HG03521 (cell line): ENCODE measurements around the gene HOXB5.

Experiments
- ATAC-seq: cut with Tn5 transposase; IDR thresholded peaks from one replicate; pipeline ENCODE4 v1.9.1; 2021; ENCODE audit warnings: mild to moderate bottlenecking, moderate library complexity; ENCODE audit not compliant: unreplicated experiment

HOXB5 gene

GRCh38 chr17:48592057-48592514 lies 1.5 kb downstream of the HOXB5 start:
- no peak for ATAC-seq

GRCh38 chr17:48591255-48592056 lies 2.1 kb downstream of the HOXB5 start:
- ATAC-seq: no peak

DNA sequence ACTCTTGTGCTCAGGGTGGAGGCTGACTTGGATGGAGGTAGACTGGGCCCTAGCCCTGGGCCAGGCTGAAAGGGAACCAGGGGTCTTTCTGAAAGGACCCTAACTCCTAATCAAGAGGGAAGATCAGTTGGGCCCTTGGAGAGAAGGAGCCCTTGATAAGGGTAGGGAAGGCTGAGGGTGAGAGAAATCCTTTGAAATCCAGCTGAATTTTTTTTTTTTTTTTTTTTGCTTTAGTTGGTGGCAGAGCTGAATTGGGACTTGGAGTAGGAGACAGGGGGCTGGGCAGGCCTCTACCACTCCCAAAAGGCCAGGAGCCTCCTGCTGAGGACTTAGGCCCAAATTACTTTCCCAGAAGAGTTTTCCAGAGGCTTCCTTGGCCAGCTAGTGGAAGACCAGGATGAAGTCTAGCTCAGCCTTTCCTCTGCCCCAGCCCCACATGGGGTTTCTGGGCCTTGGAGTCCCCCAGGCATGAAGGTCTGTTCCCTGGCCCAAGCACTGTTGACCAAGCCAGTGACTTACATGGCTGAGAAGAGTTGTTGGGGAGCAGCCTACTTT lies 2.9 kb downstream of the HOXB5 start:
- ATAC-seq: no peak

GRCh38 chr17:48589831-48590606 lies 3.6 kb downstream of the HOXB5 start, which contains the start of gene HOXB3:
TSS of gene HOXB3 (minus strand) at chr17:48590241. CDS start at chr17:48552474, 37,767 bp downstream.
- no peak for ATAC-seq

DNA sequence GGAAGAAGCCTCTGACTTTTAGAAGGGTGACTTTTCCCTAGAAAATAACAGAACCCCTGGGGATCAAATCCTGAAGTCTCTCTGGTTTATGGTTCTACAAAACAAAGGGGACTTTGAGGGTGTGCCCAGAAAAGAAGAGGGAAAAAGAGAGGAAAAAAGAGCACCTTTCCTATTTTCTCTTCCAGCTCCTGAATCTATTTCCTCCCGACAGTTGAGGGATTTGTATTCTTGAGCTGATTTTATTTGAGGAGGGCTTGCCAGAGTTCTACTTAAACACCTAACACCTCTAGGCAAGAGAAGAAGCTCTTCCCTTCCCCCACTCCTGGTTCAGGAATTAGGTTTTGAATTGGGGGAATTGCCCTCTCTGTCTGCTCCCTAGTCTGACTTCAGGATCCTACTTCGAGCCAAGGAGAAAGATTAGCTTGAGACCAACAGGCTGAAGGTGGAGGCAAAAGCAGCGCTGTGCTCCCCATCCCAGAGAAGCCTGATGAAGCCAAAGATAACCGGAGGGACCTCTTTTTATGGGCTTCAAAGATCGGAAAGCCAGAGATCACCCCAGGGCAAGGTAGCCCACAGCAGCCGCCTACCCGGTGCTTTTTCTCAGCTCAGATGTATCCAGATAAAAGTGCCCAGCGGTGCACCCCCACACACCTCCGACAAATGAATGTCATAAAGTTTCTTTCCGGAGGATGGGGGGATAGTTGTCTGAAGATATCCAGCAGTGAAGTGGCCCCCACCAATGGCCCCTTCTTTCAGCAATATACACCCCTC lies 4.3 kb downstream of the HOXB5 start:
- no peak for ATAC-seq

DNA sequence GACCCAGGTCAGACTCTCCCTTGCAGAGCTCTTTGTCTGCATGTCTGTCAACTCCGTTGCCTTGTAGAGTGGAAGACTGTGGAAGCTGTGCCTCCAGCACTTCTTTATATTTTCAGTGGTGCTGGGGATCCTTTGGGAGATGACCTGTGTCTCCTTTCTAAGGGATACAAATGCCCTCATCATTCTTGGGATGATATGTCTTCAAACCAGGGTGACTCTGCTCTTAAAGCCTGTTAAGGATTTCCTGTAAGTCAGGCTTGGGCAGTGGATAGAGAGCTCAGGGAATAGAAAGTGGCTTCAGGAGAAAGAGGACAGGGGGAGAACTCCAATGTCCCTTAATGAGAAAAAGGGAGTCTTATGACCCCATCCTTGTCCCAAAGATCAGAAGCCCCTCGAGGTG lies 5.1 kb downstream of the HOXB5 start:
- ATAC-seq: no peak

GRCh38 chr17:48588074-48588415 lies 5.5 kb downstream of the HOXB5 start:
- no peak for ATAC-seq

GRCh38 chr17:48587276-48588073 lies 6.1 kb downstream of the HOXB5 start:
- no peak for ATAC-seq

GRCh38 chr17:48586355-48587258 lies 7.0 kb downstream of the HOXB5 start:
- no peak for ATAC-seq

DNA sequence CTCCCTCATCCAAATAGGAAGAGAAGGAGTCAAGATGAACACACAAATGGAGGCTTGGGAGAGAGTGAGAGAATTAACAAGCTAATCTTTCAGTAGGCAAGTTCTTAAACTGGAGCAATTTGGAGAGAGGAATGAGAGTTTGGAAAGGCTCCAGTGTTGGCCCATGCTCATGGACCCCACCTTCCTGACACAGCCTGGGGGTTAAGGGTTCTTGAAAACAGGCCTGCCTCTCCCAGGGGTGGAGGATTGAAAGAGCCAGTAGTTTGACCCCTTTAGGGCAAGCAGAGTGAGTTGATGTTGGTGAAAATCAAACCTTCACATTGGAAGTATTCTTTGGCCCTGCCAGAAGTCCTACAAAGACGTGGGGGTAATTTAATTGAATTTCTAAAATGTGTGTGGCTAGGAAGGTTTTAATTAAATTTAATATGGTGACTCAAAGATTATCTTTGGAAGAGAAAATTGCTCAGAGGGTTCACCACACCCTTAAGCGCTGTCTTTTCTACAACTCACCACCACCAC lies 9.3 kb downstream of the HOXB5 start:
- no peak for ATAC-seq

- no peak for ATAC-seq
Measured at GRCh38 chr17:48583708-48584222, 9.8 kb downstream of the HOXB5 start.

GRCh38 chr17:48582750-48583069 lies 10.9 kb downstream of the HOXB5 start:
- ATAC-seq: no peak

DNA sequence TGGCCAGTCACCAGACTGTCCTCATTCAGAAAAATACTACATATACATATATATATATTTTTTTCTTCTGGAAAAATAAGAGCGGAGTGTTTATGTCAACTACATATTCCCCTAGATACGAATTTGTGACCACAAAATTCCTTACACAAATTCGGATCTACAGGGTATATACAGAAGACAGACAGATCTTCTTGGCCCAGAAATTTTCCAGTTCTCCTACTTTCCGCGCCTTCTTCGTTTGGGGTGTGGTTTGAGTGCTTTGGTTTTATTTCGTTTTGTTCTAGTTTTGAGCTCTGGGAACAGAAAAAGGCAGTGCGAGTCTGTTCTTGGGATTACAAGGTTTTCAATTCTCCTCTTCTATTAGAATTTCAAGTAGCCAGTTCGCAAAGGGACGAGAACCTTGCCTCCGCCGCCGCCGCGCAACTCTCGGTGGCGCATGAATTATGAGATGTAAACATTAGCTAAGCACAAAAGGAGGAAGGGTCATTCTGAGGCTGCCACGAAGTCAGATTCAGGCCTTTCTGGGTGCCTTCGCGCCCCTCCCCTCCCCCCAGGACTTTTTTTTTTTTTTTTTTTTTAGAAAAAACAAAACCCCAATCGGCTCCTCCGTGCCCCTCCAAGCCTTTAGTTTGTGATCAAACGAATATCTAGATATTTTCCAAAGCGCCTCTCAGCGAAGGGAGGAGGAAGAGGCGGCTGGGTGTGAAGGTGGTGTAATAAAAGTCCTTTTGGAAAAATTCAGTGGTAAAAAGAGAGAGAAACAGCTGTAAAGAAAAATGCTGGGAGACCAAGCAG lies 13.6 kb downstream of the HOXB5 start:
- ATAC-seq: no peak

DNA sequence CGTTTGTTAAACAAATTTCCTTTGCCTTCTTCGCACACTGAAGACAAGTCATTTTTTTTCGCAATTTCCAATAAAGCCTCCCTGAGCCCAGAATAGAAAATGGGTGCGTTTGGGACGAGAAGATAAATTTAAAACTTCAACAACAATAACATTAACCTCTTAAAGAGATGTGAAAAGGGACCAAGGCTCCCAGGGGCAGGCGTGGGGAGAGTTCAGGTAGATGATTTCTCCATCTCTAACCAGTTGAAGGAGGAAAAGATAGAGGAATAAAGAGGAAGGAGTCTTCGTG lies 14.2 kb downstream of the HOXB5 start:
- no peak for ATAC-seq

GRCh38 chr17:48578616-48579470 lies 14.7 kb downstream of the HOXB5 start:
- ATAC-seq: no peak

- ATAC-seq: no peak
Measured at GRCh38 chr17:48577946-48578615, 15.5 kb downstream of the HOXB5 start, which contains the start of gene HOXB4. TSS of gene HOXB4 (minus strand) at chr17:48578350. CDS start at chr17:48578319, 31 bp downstream.
